Epithelial cell of prostate (primary cell): ENCODE results near the gene NEIL1.

Source experiments
- DNase-seq: peaks from one replicate; pipeline ENCODE4 v3.0.0-alpha.2; 2011; ENCODE audit warnings: low read depth, low spot score
- H3K27ac ChIP-seq: fragments of 450-650 bp; 2 replicates; pipeline ENCODE4 v1.5.1; 2017; ENCODE audit warnings: mild to moderate bottlenecking

The NEIL1 gene

GRCh38 chr15:75354454-75354853 is 7.6 kb downstream of the NEIL1 start:
- DNase-seq, result no peak
- no peak overlapping the region for H3K27ac ChIP-seq

- DNase-seq, result no peak
- H3K27ac ChIP-seq, result no peak overlapping the region
Measured at GRCh38 chr15:75355369-75355768, 8.5 kb downstream of the NEIL1 start.

- H3K27ac ChIP-seq, result no peak overlapping the region
- DNase-seq, result no peak
Measured at GRCh38 chr15:75356006-75356405, 9.2 kb downstream of the NEIL1 start.

GRCh38 chr15:75356517-75356916 is 9.7 kb downstream of the NEIL1 start:
- H3K27ac ChIP-seq, result no peak overlapping the region
- DNase-seq, result no peak

- DNase-seq, result no peak
- H3K27ac ChIP-seq, result no peak overlapping the region
Measured at GRCh38 chr15:75357976-75358673, 11.3 kb downstream of the NEIL1 start.

- no peak overlapping the region for H3K27ac ChIP-seq
- DNase-seq, result no peak
Measured at GRCh38 chr15:75358771-75359536, 12.1 kb downstream of the NEIL1 start.

- no peak for DNase-seq
- no peak overlapping the region for H3K27ac ChIP-seq
Measured at GRCh38 chr15:75359537-75360250, 12.9 kb downstream of the NEIL1 start.

GRCh38 chr15:75360391-75360790 is 13.6 kb downstream of the NEIL1 start:
- no peak for DNase-seq

GRCh38 chr15:75360856-75361255 is 14.0 kb downstream of the NEIL1 start:
- no peak for DNase-seq
- no peak overlapping the region for H3K27ac ChIP-seq

More at GRCh38 chr15:75360391-75360790, 13.6 kb downstream of the NEIL1 start:
- H3K27ac ChIP-seq, result no peak overlapping the region

- H3K27ac ChIP-seq, result no peak overlapping the region
Measured at GRCh38 chr15:75361361-75361988, 14.6 kb downstream of the NEIL1 start.

GRCh38 chr15:75361989-75362641 is 15.3 kb downstream of the NEIL1 start:
- H3K27ac ChIP-seq, result no peak overlapping the region
- no peak for DNase-seq

More at GRCh38 chr15:75361361-75361988, 14.6 kb downstream of the NEIL1 start:
- no peak for DNase-seq

- DNase-seq, result no peak
Measured at GRCh38 chr15:75362642-75363249, 15.9 kb downstream of the NEIL1 start.

GRCh38 chr15:75363786-75364185 is 16.9 kb downstream of the NEIL1 start:
- H3K27ac ChIP-seq, result no peak overlapping the region
- no peak for DNase-seq

More at GRCh38 chr15:75362642-75363249, 15.9 kb downstream of the NEIL1 start:
- H3K27ac ChIP-seq, result no peak overlapping the region

- DNase-seq, result no peak
- H3K27ac ChIP-seq, result no peak overlapping the region
Measured at GRCh38 chr15:75364881-75365280, 18.0 kb downstream of the NEIL1 start.

GRCh38 chr15:75366163-75366562 is 19.3 kb downstream of the NEIL1 start:
- no peak for DNase-seq
- H3K27ac ChIP-seq, result no peak overlapping the region

GRCh38 chr15:75367006-75367405 is 20.2 kb downstream of the NEIL1 start:
- DNase-seq, result no peak
- no peak overlapping the region for H3K27ac ChIP-seq

- H3K27ac ChIP-seq, result peak overlapping the region; percentile 96
- DNase-seq, result no peak
Measured at GRCh38 chr15:75367406-75367912, 20.6 kb downstream of the NEIL1 start.

- DNase-seq, result peak; percentile 92
Measured at GRCh38 chr15:75367913-75368688, 21.3 kb downstream of the NEIL1 start, which contains the start of gene MAN2C1. MAN2C1 (minus strand) TSS chr15:75368607; CDS start chr15:75368583, 24 bp downstream.

More at GRCh38 chr15:75367913-75368688, 21.3 kb downstream of the NEIL1 start, which contains the start of gene MAN2C1:
- peak within 1 kb of the TSS; percentile 96 for H3K27ac ChIP-seq
